Activated CD4-positive, alpha-beta T cell treated with anti-CD3 and anti-CD28 coated beads for 4 hours (primary cell): ENCODE measurements around the gene NOTCH2.

Source experiments
- DNase-seq, 2 donors: peaks; one replicate each; pipeline ENCODE4 v3.0.0-alpha.2; 2020

Gene NOTCH2

GRCh38 chr1:119937198-119937597, 132.3 kb downstream of the NOTCH2 start:
- no peak for DNase-seq

GRCh38 chr1:119935915-119936314, 133.5 kb downstream of the NOTCH2 start:
- no peak for DNase-seq

GRCh38 chr1:119935373-119935772, 134.1 kb downstream of the NOTCH2 start:
- DNase-seq, result no peak

- no peak for DNase-seq
Observed at GRCh38 chr1:119933397-119933796, 136.1 kb downstream of the NOTCH2 start.

- DNase-seq, result no peak
Observed at GRCh38 chr1:119929643-119930315, 139.7 kb downstream of the NOTCH2 start.

GRCh38 chr1:119926553-119926952, 142.9 kb downstream of the NOTCH2 start:
- no peak for DNase-seq

- DNase-seq, result no peak
Observed at GRCh38 chr1:119924948-119925898, 144.2 kb downstream of the NOTCH2 start.

- no peak for DNase-seq
Observed at GRCh38 chr1:119920104-119920968, 149.1 kb downstream of the NOTCH2 start.

GRCh38 chr1:119919241-119919640, 150.2 kb downstream of the NOTCH2 start:
- no peak for DNase-seq

GRCh38 chr1:119918301-119918700, 151.2 kb downstream of the NOTCH2 start:
- no peak for DNase-seq

GRCh38 chr1:119917304-119918055, 152.0 kb downstream of the NOTCH2 start:
- DNase-seq, result no peak

- no peak for DNase-seq
Observed at GRCh38 chr1:119915517-119915916, 153.9 kb downstream of the NOTCH2 start.

- no peak for DNase-seq
Observed at GRCh38 chr1:119914071-119914470, 155.4 kb downstream of the NOTCH2 start.

GRCh38 chr1:119912963-119913362, 156.5 kb downstream of the NOTCH2 start:
- no peak for DNase-seq

- no peak for DNase-seq
Observed at GRCh38 chr1:119911775-119912174, 157.7 kb downstream of the NOTCH2 start.

- DNase-seq, result no peak
Observed at GRCh38 chr1:119910618-119911017, 158.8 kb downstream of the NOTCH2 start.

GRCh38 chr1:119909890-119910596, 159.4 kb downstream of the NOTCH2 start:
- DNase-seq, result no peak

GRCh38 chr1:119908661-119909060, 160.8 kb downstream of the NOTCH2 start:
- no peak for DNase-seq

- DNase-seq, result no peak
Observed at GRCh38 chr1:119906927-119907652, 162.4 kb downstream of the NOTCH2 start.

- DNase-seq, result no peak
Observed at GRCh38 chr1:119903443-119903835, 166.0 kb downstream of the NOTCH2 start.
